ENCODE results near the gene SOHLH2.

- TF ChIP-seq, protein P1, sequence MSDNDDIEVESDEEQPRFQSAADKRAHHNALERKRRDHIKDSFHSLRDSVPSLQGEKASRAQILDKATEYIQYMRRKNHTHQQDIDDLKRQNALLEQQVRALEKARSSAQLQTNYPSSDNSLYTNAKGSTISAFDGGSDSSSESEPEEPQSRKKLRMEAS (CRISPR knock-in tag; IDR thresholded peaks at IDR 0.05): no peak
- no peak for TF ChIP-seq CTCF (IDR thresholded peaks at IDR 0.05)
Observed at GRCh38 chr13:36217456-36217855, 3.1 kb upstream of the SOHLH2 start.

Measured in WTC11 (cell line).